ENCODE data around the gene NSG1.

DNA sequence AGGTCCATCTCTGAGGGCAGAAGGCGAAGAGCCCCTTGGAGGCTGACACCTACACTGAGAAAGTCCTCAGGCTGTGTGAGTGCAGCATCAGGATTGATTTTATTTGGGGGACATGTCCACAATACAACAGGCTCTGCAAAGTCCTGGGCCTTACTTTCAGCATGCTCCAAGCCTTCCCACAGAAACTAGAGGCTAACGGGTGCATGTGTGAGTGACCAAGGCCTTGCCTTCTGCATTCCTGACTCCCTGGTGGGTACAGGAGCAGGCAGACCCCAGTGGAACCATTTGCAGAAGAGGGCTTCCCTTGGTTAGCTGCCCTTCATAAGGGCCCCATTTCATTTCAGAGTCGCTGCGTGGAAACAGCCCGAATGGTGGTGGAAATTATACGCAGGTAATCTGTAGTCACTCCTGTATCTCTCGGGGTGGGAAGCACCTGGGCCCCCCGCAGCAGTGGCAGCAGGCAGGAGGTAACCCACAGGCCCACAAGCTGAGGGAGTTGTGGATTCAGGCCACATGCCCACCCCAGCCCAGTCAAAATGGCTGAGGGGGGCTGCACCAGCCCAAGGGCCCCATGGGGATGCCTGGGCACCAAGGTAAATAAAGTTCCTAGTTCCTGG lies 37.7 kb downstream of the NSG1 start:
- TF ChIP-seq, protein P1, sequence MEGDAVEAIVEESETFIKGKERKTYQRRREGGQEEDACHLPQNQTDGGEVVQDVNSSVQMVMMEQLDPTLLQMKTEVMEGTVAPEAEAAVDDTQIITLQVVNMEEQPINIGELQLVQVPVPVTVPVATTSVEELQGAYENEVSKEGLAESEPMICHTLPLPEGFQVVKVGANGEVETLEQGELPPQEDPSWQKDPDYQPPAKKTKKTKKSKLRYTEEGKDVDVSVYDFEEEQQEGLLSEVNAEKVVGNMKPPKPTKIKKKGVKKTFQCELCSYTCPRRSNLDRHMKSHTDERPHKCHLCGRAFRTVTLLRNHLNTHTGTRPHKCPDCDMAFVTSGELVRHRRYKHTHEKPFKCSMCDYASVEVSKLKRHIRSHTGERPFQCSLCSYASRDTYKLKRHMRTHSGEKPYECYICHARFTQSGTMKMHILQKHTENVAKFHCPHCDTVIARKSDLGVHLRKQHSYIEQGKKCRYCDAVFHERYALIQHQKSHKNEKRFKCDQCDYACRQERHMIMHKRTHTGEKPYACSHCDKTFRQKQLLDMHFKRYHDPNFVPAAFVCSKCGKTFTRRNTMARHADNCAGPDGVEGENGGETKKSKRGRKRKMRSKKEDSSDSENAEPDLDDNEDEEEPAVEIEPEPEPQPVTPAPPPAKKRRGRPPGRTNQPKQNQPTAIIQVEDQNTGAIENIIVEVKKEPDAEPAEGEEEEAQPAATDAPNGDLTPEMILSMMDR (IDR thresholded peaks at IDR 0.05; ENCODE audit: poor library complexity), result no peak
- TF ChIP-seq EZH2phosphoT487 (IDR thresholded peaks at IDR 0.05; ENCODE audit: low read depth, severe bottlenecking, unreplicated experiment), result no peak
